HepG2 (cell line): ENCODE data around the gene GRAMD1B. TPM values are rescaled to one million over a fixed set of nuclear protein-coding genes. Genes with fewer than 3 reads are reported as not detected.

Experiments
- ATAC-seq: fragments of 200-7000 bp; cut with Tn5 transposase; 3 replicates; pipeline ENCODE4 v1.9.1; 2020; ENCODE audit warnings: mild to moderate bottlenecking, moderate library complexity
- BruUV-seq: library from RNA; stranded (reverse); fragments of 400-500 nt; replicated peaks from 2 replicates; lab custom pipeline; 2021; lab: Mats Ljungman, UMichigan
- CTCF ChIA-PET: fragments of 300-600 bp; formaldehyde crosslinking; extraction: SDS; loops from one replicate; lab custom pipeline; 2021; ENCODE audit warnings: low total read pairs, inconsistent platforms, low intra/inter-chr PET ratio; lab: Yijun Ruan, JAX
- POLR2A ChIA-PET: fragments of 350-600 bp; sonication (Branson Sonifier 250); formaldehyde crosslinking; loops from one replicate; lab custom pipeline; 2020; ENCODE audit warnings: antibody characterized with exemption, inconsistent platforms; lab: Yijun Ruan, JAX
- DNase-seq: peaks from one replicate; pipeline ENCODE4 v3.0.0-alpha.2; 2015; ENCODE audit warnings: low spot score
- FAIRE-seq: peaks from 3 replicates; lab custom pipeline; 2011; peaks lifted over from hg19 to GRCh38; lab: Jason Lieb, UNC
- H2AFZ ChIP-seq: one replicate; pipeline ENCODE4 v1.6.1; 2011; ENCODE audit warnings: low read length, inconsistent platforms
- H3K27ac ChIP-seq: fragments of 300-600 bp; 3 replicates; pipeline ENCODE4 v1.8.0; 2011; ENCODE audit warnings: mixed run types, mild to moderate bottlenecking, mixed read lengths, low read length, inconsistent platforms; ENCODE audit not compliant: insufficient read depth; ENCODE audit errors: extremely low read length
- H3K27me3 ChIP-seq, 2 experiments: fragments of 200-600 bp in 1 of 2; 2 replicates in 1 of 2; 3 replicates in 1 of 2; pipeline versions ENCODE4 v1.6.0 to v1.8.0; 2011; ENCODE audit warnings: low read length in 2 of 2, mild to moderate bottlenecking in 2 of 2, moderate library complexity in 2 of 2, inconsistent platforms in 1 of 2; ENCODE audit not compliant: insufficient read depth in 2 of 2, control insufficient read depth in 1 of 2
- H3K36me3 ChIP-seq, 2 experiments: fragments of 200-600 bp in 1 of 2; replicated peaks in 1 of 2; 2 replicates in 1 of 2; 3 replicates in 1 of 2; pipeline versions ENCODE4 v1.5.1 to v1.8.0; 2011; ENCODE audit warnings: low read length in 2 of 2, inconsistent platforms in 1 of 2; ENCODE audit not compliant: insufficient read depth in 2 of 2, control insufficient read depth in 1 of 2
- H3K4me1 ChIP-seq: 2 replicates; pipeline ENCODE4 v1.5.1; 2012; ENCODE audit warnings: low read length, inconsistent platforms; ENCODE audit not compliant: insufficient read depth
- H3K4me2 ChIP-seq: 2 replicates; pipeline ENCODE4 v1.6.0; 2011; ENCODE audit warnings: low read depth, low read length, inconsistent platforms
- H3K4me3 ChIP-seq, 3 experiments: fragments of 200-600 bp in 1 of 3; sonication (generic), shearing (Covaris generic) in 1 of 3; replicated peaks in 1 of 3; 2 replicates each; pipeline ENCODE4 v1.5.1; 2011 to 2016; ENCODE audit warnings: low read length in 3 of 3, inconsistent platforms in 2 of 3, low read depth in 2 of 3, mild to moderate bottlenecking in 2 of 3, control low read depth in 1 of 3, mixed read lengths in 1 of 3; ENCODE audit not compliant: insufficient read depth in 1 of 3
- H3K79me2 ChIP-seq: one replicate; pipeline ENCODE4 v1.6.1; 2011; ENCODE audit warnings: low read length, inconsistent platforms; ENCODE audit not compliant: insufficient read depth
- H3K9ac ChIP-seq: 2 replicates; pipeline ENCODE4 v1.6.0; 2011; ENCODE audit warnings: mild to moderate bottlenecking, low read depth, low read length, inconsistent platforms; ENCODE audit not compliant: insufficient read depth
- H3K9me3 ChIP-seq: 2 replicates; pipeline ENCODE4 v1.5.1; 2012; ENCODE audit warnings: mild to moderate bottlenecking, low read length
- H4K20me1 ChIP-seq: 2 replicates; pipeline ENCODE4 v1.6.0; 2011; ENCODE audit warnings: inconsistent platforms, mild to moderate bottlenecking, low read length, moderate library complexity; ENCODE audit not compliant: insufficient read depth
- FOXC1 ChIP-seq: sonication (generic); formaldehyde crosslinking; IDR thresholded peaks from 2 replicates; pipeline ENCODE4 v1.8.0; 2022; ENCODE audit warnings: mild to moderate bottlenecking, missing genetic modification reagents, borderline replicate concordance
- KDM3A ChIP-seq: IDR thresholded peaks from 2 replicates; pipeline ENCODE4 v1.6.1; 2018; ENCODE audit warnings: low read depth, missing compliant biosample characterization
- MED13 ChIP-seq: sonication (generic); formaldehyde crosslinking; IDR thresholded peaks from 2 replicates; pipeline ENCODE4 v1.5.0; 2020; ENCODE audit warnings: missing genetic modification reagents
- MEF2D ChIP-seq: sonication (generic); formaldehyde crosslinking; IDR thresholded peaks from 2 replicates; pipeline ENCODE4 v1.5.1; 2020; ENCODE audit warnings: mild to moderate bottlenecking, missing genetic modification reagents
- SRSF9 ChIP-seq: fragments of 200-400 bp; formaldehyde crosslinking; IDR thresholded peaks from 2 replicates; pipeline ENCODE4 v1.6.1; 2018; ENCODE audit warnings: borderline replicate concordance, mild to moderate bottlenecking, low read depth, low read length; ENCODE audit not compliant: insufficient read depth, poor library complexity, severe bottlenecking
- ZMYM4 ChIP-seq: sonication (generic); formaldehyde crosslinking; IDR thresholded peaks from 2 replicates; pipeline ENCODE4 v1.8.1; 2023; ENCODE audit warnings: mild to moderate bottlenecking, missing genetic modification reagents
- ZNF138 ChIP-seq: sonication (generic); formaldehyde crosslinking; IDR thresholded peaks from 2 replicates; pipeline ENCODE4 v1.5.0; 2020; ENCODE audit warnings: mild to moderate bottlenecking, low read depth, missing genetic modification reagents
- ZNF296 ChIP-seq: sonication (generic); formaldehyde crosslinking; conservative IDR thresholded peaks from 2 replicates; pipeline ENCODE4 v1.5.0; 2020; ENCODE audit warnings: mild to moderate bottlenecking, missing genetic modification reagents
- ZNF577 ChIP-seq: sonication (generic); formaldehyde crosslinking; IDR thresholded peaks from 2 replicates; pipeline ENCODE4 v1.4.0; 2020; ENCODE audit warnings: mild to moderate bottlenecking, low read depth, missing genetic modification reagents, borderline replicate concordance
- ZNF713 ChIP-seq: sonication (generic); formaldehyde crosslinking; IDR thresholded peaks from 2 replicates; pipeline ENCODE4 v1.4.0; 2020; ENCODE audit warnings: mild to moderate bottlenecking, missing genetic modification reagents
- WGBS: methylation state at CpG from one replicate; pipeline ENCODE4 v1.1.6; 2017; ENCODE audit warnings: low lambda C conversion rate; 5-methylcytosine and 5-hydroxymethylcytosine counted together
- in situ Hi-C: cut with HindIII; loops from 2 replicates; pipeline ENCODE4 v1.10.0; 2017; ENCODE audit warnings: low pct_unique_long_range_greater_than_20kb; ENCODE audit not compliant: extremely low pct_ligation_motif_present
- intact Hi-C: fragments of 100-400 bp; cut with micrococcal nuclease; formaldehyde crosslinking; loops from one replicate; pipeline ENCODE4 v1.10.0; 2022; ENCODE audit not compliant: unreplicated experiment
- polyA plus RNA-seq, 8 experiments: library from polyadenylated mRNA; depleted of rRNA in 3 of 8; stranded (reverse) in 7 of 8; unstranded in 1 of 8; fragments of >200 nt; fragmentation: Illumina TruSeq in 4 of 8; extraction: Trizol in 4 of 8; gene quantifications; 2 replicates each; pipeline versions ENCODE4 v1.2.1 to v1.2.3, GENCODE V29; 2011 to 2016; ENCODE audit warnings: low read depth in 4 of 8, missing spikeins in 1 of 8, mixed read lengths in 1 of 8; ENCODE audit not compliant: insufficient read depth in 1 of 8
- total RNA-seq, 5 experiments: library from RNA; depleted of rRNA; stranded (reverse); fragments of >200 nt; fragmentation: Illumina TruSeq; extraction: Trizol; gene quantifications; 2 replicates each; pipeline ENCODE4 v1.2.3, GENCODE V29; 2016; ENCODE audit warnings: low read depth in 1 of 5
- TF ChIP-seq, protein P1 (sequence below): sonication (generic); formaldehyde crosslinking; IDR thresholded peaks from 2 replicates; pipeline ENCODE4; 2020; ENCODE audit warnings: missing genetic modification reagents, mild to moderate bottlenecking, borderline replicate concordance
- TF ChIP-seq, protein P2 (sequence below): sonication (generic); formaldehyde crosslinking; IDR thresholded peaks from 2 replicates; pipeline ENCODE4 v1.8.1; 2023; ENCODE audit warnings: mild to moderate bottlenecking, moderate library complexity, missing genetic modification reagents
- TF ChIP-seq, protein P3 (sequence below), 2 experiments: sonication (generic) in 1 of 2; formaldehyde crosslinking in 1 of 2; IDR thresholded peaks; 2 replicates each; pipeline versions ENCODE4 v1.4.0 to v1.6.1; 2016 to 2020; ENCODE audit warnings: borderline replicate concordance in 1 of 2, low read depth in 1 of 2, mild to moderate bottlenecking in 1 of 2, missing genetic modification reagents in 1 of 2

The GRAMD1B gene
- total and polyA plus RNA-seq, 2 of the 13 experiments (the other 11 are each of a cell fraction or from before 2014, with no cell fraction given): 0.12 TPM; not detected in 1

DNA sequence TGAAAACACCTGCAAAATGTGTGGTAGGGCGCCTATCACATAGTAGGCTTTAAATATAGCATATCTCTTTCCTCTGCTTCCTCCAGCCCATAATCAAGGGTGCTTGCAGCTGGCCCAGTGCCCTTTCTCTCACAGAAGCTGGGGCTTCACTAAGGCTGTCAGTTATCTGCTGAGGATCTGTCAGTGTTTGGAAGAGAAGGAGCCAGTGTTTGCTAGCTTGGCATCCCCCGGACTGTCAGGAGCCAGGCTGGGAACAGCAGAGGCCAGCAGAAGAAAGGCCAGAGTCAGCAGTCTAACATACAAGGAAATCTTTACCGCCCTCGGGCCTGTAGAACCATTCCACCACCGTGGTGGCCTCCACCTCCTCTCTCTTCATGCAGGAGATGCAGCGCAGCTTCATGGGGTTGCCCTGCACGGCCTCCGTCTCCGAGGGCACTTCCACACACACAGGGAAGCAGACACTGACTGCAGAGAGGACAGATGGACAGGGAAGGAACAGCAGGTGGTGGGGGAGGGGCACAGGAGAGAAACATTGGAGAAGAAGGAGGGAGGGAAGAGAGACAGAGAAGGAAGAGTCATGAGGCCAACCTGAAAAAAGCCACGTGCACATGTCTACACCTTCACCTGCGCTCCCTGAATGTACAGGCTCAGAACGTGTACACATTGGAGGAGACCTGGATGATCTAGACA, 215.4 kb downstream of the GRAMD1B start:
- intact Hi-C loops (loop anchor here (10.0 kb wide), 1 partner anchor 61 kb away; no protein-coding TSS in a partner anchor), in situ Hi-C loops (no loop called here)
- Histone ChIP-seq H3K36me3 (no peaks in the 10 kb centered on the region), H3K27me3 (peaks cover 0 to 16% of the 10 kb centered on the region in 2 experiments; a peak in 2 of 5 replicates), H3K4me1 (no peaks in the 10 kb centered on the region), H3K27ac (no peak overlapping the region), H3K79me2 (no peaks in the 10 kb centered on the region), H3K4me3 (no peak overlapping the region), H4K20me1 (no peaks in the 10 kb centered on the region), H3K9me3 (no peaks in the 10 kb centered on the region), H3K4me2 (no peak overlapping the region), H2AFZ (no peak overlapping the region), H3K9ac (no peak overlapping the region)
- no peak for DNase-seq
- ChIA-PET POLR2A (no interaction called here), CTCF (no interaction called here)
- 1% methylated on average over 11 of the region's 12 CpGs for WGBS
- no TSS peak for BruUV-seq
- FAIRE-seq: no peak
- ATAC-seq: no peak
- TF ChIP-seq, protein P1, sequence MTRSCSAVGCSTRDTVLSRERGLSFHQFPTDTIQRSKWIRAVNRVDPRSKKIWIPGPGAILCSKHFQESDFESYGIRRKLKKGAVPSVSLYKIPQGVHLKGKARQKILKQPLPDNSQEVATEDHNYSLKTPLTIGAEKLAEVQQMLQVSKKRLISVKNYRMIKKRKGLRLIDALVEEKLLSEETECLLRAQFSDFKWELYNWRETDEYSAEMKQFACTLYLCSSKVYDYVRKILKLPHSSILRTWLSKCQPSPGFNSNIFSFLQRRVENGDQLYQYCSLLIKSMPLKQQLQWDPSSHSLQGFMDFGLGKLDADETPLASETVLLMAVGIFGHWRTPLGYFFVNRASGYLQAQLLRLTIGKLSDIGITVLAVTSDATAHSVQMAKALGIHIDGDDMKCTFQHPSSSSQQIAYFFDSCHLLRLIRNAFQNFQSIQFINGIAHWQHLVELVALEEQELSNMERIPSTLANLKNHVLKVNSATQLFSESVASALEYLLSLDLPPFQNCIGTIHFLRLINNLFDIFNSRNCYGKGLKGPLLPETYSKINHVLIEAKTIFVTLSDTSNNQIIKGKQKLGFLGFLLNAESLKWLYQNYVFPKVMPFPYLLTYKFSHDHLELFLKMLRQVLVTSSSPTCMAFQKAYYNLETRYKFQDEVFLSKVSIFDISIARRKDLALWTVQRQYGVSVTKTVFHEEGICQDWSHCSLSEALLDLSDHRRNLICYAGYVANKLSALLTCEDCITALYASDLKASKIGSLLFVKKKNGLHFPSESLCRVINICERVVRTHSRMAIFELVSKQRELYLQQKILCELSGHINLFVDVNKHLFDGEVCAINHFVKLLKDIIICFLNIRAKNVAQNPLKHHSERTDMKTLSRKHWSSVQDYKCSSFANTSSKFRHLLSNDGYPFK (CRISPR knock-in tag): no peak
- no peak for TF ChIP-seq KDM3A (CRISPR knock-in tag)
- no peak for TF ChIP-seq MEF2D (CRISPR knock-in tag)
- no peak for TF ChIP-seq ZNF713 (CRISPR knock-in tag)
- TF ChIP-seq ZNF577 (CRISPR knock-in tag): no peak
- TF ChIP-seq ZMYM4 (CRISPR knock-in tag): no peak
- no peak for TF ChIP-seq ZNF138 (CRISPR knock-in tag)
- TF ChIP-seq MED13 (CRISPR knock-in tag): no peak
- TF ChIP-seq SRSF9: no peak
- TF ChIP-seq, protein P2, sequence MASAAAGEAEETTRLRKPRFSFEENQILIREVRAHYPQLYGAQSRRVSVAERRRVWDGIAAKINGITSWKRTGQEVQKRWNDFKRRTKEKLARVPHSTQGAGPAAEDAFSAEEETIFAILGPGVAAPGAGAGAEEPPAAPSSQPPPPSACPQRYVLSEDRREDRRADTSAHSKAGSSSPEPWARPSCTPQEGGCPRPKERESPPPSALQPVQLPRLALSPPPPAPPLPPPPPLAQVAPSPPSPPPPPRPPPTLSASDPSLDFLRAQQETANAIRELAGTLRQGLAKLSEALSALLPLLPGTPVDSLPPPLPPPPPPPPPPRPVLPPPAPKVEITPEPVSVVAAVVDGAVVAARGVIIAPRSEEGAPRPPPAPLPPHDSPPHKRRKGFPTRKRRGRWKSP: no peak
- TF ChIP-seq ZNF296 (CRISPR knock-in tag): no peak
- TF ChIP-seq FOXC1 (CRISPR knock-in tag): no peak
- TF ChIP-seq, protein P3, sequence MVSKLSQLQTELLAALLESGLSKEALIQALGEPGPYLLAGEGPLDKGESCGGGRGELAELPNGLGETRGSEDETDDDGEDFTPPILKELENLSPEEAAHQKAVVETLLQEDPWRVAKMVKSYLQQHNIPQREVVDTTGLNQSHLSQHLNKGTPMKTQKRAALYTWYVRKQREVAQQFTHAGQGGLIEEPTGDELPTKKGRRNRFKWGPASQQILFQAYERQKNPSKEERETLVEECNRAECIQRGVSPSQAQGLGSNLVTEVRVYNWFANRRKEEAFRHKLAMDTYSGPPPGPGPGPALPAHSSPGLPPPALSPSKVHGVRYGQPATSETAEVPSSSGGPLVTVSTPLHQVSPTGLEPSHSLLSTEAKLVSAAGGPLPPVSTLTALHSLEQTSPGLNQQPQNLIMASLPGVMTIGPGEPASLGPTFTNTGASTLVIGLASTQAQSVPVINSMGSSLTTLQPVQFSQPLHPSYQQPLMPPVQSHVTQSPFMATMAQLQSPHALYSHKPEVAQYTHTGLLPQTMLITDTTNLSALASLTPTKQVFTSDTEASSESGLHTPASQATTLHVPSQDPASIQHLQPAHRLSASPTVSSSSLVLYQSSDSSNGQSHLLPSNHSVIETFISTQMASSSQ (IDR thresholded peaks at IDR 0.05; ENCODE audit: low read depth): no peak
- TF ChIP-seq, protein P3 (CRISPR knock-in tag; IDR thresholded peaks at IDR 0.05; ENCODE audit: borderline replicate concordance): no peak
